GM19452 (cell line): Measurements from ENCODE around the gene CSN2.

ENCODE experiments used
- ATAC-seq: cut with Tn5 transposase; IDR thresholded peaks from one replicate; pipeline ENCODE4 v1.9.1; 2021; ENCODE audit not compliant: unreplicated experiment

CSN2 gene

GRCh38 chr4:69907151-69907550, 58.4 kb downstream of the CSN2 start:
- ATAC-seq = no peak
